RWPE1 (cell line): ENCODE results near the gene MED4.
A peak's percentile ranks its signal among the peaks of the same experiment; 100 is the strongest.

ENCODE experiments used
- CTCF ChIA-PET: fragments of 350-600 bp; sonication (Branson Sonifier 250); formaldehyde crosslinking; extraction: SDS; loops from one replicate; lab custom pipeline; 2021; lab: Yijun Ruan, JAX
- POLR2A ChIA-PET: fragments of 400-600 bp; formaldehyde crosslinking; extraction: SDS; loops from one replicate; lab custom pipeline; 2020; ENCODE audit warnings: antibody characterized with exemption; ENCODE audit not compliant: low non-redundant PET; lab: Yijun Ruan, JAX
- DNase-seq: peaks from one replicate; pipeline ENCODE4 v3.0.0; 2012; ENCODE audit warnings: low spot score
- H3K27ac ChIP-seq: fragments of 450-650 bp; 2 replicates; pipeline ENCODE4 v1.5.1; 2017
- CTCF ChIP-seq: fragments of 450-650 bp; conservative IDR thresholded peaks from 2 replicates; pipeline ENCODE4 v1.5.1; 2017; ENCODE audit warnings: low read depth, mild to moderate bottlenecking

Gene MED4

DNA sequence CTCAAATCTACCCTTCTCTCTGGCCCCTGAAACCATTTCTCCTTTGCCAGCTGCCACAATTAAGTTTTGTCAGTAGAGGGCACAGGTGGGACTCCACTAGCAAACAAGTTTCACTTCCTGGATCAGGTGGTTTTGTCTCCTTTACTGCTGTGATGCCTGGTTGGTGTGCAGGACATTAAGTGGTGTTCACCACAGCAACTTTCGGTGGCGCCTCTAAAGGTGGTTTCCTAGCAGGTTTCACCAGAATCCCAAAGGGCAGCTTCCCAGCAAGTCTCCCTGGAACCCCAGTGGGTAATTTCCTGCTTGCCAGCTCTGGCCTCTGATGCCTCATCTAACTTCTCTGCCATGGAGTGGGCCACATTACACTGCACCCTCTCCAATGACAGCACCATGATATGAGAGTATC lies 16.6 kb downstream of the MED4 start:
- ChIA-PET POLR2A (no interaction called here), CTCF (interaction anchor here (0.5 to 1.1 kb wide), 2 partner anchors 17 to 1319 kb away, joined by 5 to 8 read pairs; partner anchors contain the start of gene MED4)
- peak; percentile 27 for DNase-seq
- H3K27ac ChIP-seq = no peak overlapping the region
- no peak for TF ChIP-seq CTCF

GRCh38 chr13:48074006-48074405 lies 20.9 kb downstream of the MED4 start:
- DNase-seq = no peak
- TF ChIP-seq CTCF = no peak
- no peak overlapping the region for H3K27ac ChIP-seq
- POLR2A ChIA-PET = no interaction called here
- CTCF ChIA-PET = no interaction called here

GRCh38 chr13:48072787-48073186 lies 22.1 kb downstream of the MED4 start:
- no peak for DNase-seq
- H3K27ac ChIP-seq = no peak overlapping the region
- POLR2A ChIA-PET = no interaction called here
- no peak for TF ChIP-seq CTCF
- CTCF ChIA-PET = no interaction called here

DNA sequence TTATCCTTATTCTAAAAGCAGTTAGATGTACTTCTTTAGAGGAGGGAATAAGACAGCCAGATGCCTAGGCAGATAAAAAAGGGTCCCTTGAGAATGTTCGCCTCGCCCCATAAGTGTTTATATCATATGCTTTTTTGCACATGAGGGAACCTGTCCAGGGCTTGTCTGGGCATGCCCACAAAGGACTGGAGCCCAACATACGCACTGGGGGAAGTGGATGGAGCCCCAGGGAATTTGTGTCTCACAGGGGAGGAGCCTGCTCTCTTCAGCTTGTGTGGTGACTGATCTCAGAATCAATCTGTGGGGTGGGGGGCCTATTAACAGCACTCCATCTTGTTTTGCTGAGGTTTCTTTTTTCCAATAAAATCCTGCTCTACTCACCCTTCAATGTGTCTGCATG lies 22.6 kb downstream of the MED4 start:
- peak overlapping the region; percentile 39; the same call in 1 of the 2 replicates for H3K27ac ChIP-seq
- POLR2A ChIA-PET = no interaction called here
- peak; percentile 6 for DNase-seq
- TF ChIP-seq CTCF = no peak
- CTCF ChIA-PET = no interaction called here

- CTCF ChIA-PET = no interaction called here
Observed at GRCh38 chr13:48070942-48071341, 24.0 kb downstream of the MED4 start.

DNA sequence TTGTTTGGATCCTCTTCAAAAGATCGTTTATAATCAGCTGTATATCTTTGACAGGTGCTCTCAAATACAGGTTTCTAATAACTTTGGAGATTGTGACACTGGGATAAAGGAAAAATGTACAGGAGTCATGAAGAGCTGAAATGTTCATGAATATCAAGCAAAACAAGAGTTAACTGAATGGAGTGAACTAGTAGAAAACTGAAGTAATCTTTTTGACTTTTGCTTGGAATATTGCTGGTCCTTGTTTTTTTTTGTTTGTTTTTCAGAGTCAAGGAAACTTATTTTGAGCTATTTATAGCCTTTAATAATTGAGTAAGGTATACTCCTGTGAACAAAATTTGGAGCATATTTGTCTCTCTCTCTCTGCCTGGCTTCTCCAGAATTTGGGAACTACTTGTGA lies 25.3 kb downstream of the MED4 start:
- no peak overlapping the region for H3K27ac ChIP-seq
- CTCF ChIA-PET = no interaction called here
- DNase-seq = no peak
- no peak for TF ChIP-seq CTCF
- POLR2A ChIA-PET = no interaction called here

More at GRCh38 chr13:48070942-48071341, 24.0 kb downstream of the MED4 start:
- no peak overlapping the region for H3K27ac ChIP-seq
- DNase-seq = no peak
- POLR2A ChIA-PET = no interaction called here
- TF ChIP-seq CTCF = no peak

GRCh38 chr13:48068952-48069351 lies 26.0 kb downstream of the MED4 start:
- CTCF ChIA-PET = no interaction called here
- no peak for TF ChIP-seq CTCF
- no peak for DNase-seq
- POLR2A ChIA-PET = no interaction called here
- no peak overlapping the region for H3K27ac ChIP-seq
